ENCODE measurements around the gene CYBRD1. TPM values are rescaled to one million over a fixed set of nuclear protein-coding genes. Genes with fewer than 3 reads are reported as not detected.

The CYBRD1 gene
- total and polyA plus RNA-seq, 2 donors (not counting 1 experiment from before 2014, with no cell fraction given), result 0.27 TPM; not detected in 1

DNA sequence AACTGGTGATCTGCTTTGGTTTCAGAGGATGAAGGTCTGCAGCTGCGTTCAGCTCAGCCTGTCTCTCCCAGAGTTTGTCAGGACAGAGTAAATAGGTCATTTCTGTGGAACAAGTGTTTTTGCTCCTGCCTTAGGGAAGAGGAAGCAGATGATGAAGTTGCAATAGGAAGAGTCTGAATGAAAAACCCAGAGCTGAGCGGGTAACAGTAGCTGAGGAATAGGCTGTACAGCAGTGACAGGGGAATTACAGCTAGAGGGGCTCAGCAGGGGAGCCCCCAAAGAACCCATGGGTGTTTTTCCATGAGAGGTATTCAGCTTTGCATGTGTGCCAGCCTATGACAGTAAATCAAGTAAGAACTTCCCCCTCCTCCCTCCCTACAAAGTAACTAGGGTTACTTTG lies 10.3 kb upstream of the CYBRD1 start:
- Histone ChIP-seq H4K20me1 (ENCODE audit: control insufficient read depth, insufficient read depth, low read length, poor library complexity, severe bottlenecking) (no peaks in the 10 kb centered on the region), H3K79me2 (ENCODE audit: control insufficient read depth, insufficient read depth, low read length) (no peaks in the 10 kb centered on the region), H3K36me3 (replicated peaks in 1 of 2; ENCODE audit: control extremely low read depth in 1 of 2, control insufficient read depth in 1 of 2, extremely low read depth in 1 of 2, insufficient read depth in 2 of 2, low read length in 1 of 2) (no peaks in the 10 kb centered on the region), H3K4me2 (replicated peaks; ENCODE audit: low read depth, low read length, poor library complexity, severe bottlenecking) (no peak overlapping the region), H3K4me3 (ENCODE audit: control extremely low read depth in 1 of 5, extremely low read depth in 1 of 5, insufficient read depth in 1 of 5, low read depth in 2 of 5, low read length in 4 of 5) (no peak overlapping the region), H3K27me3 (replicated peaks in 1 of 4; ENCODE audit: control extremely low read depth in 1 of 4, control insufficient read depth in 3 of 4, insufficient read depth in 4 of 4, low read length in 3 of 4) (no peaks in the 10 kb centered on the region), H3K9me3 (ENCODE audit: control extremely low read depth in 1 of 3, control insufficient read depth in 2 of 3, insufficient read depth in 1 of 3, low read length in 2 of 3) (peaks cover 0 to 2% (median 0%) of the 10 kb centered on the region in 3 donors), H3K9ac (ENCODE audit: low read length) (no peak overlapping the region), H2AFZ (ENCODE audit: insufficient read depth, low read depth, low read length, poor library complexity, severe bottlenecking) (no peak overlapping the region), H3K4me1 (ENCODE audit: control insufficient read depth in 2 of 2, insufficient read depth in 2 of 2, low read length in 2 of 2) (peaks cover 0 to 5% of the 10 kb centered on the region in 2 donors), H3K27ac (ENCODE audit: low read length in 2 of 2) (no peak overlapping the region)
- Mint-ChIP-seq H3K9me3 (ENCODE audit: insufficient read depth) (no peaks in the 10 kb centered on the region), H3K4me3 (no peak overlapping the region), H3K27ac (no peak overlapping the region), H3K27me3 (peaks cover 4% of the 10 kb centered on the region), H3K4me1 (peaks cover 10% of the 10 kb centered on the region)
- ChIA-PET CTCF (no interaction called here), POLR2A (no interaction called here)
- 43% methylated on average over 2 of the region's 2 CpGs for WGBS (ENCODE audit: insufficient coverage)
- intact Hi-C loops (cut with micrococcal nuclease), result no loop called here
- DNase-seq (no peak), ATAC-seq (ENCODE audit: low read depth) (no peak)
- TF ChIP-seq, protein P1, sequence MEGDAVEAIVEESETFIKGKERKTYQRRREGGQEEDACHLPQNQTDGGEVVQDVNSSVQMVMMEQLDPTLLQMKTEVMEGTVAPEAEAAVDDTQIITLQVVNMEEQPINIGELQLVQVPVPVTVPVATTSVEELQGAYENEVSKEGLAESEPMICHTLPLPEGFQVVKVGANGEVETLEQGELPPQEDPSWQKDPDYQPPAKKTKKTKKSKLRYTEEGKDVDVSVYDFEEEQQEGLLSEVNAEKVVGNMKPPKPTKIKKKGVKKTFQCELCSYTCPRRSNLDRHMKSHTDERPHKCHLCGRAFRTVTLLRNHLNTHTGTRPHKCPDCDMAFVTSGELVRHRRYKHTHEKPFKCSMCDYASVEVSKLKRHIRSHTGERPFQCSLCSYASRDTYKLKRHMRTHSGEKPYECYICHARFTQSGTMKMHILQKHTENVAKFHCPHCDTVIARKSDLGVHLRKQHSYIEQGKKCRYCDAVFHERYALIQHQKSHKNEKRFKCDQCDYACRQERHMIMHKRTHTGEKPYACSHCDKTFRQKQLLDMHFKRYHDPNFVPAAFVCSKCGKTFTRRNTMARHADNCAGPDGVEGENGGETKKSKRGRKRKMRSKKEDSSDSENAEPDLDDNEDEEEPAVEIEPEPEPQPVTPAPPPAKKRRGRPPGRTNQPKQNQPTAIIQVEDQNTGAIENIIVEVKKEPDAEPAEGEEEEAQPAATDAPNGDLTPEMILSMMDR (IDR thresholded peaks at IDR 0.05), result no peak
- no peak for TF ChIP-seq EZH2 (IDR thresholded peaks at IDR 0.05; ENCODE audit: borderline replicate concordance, insufficient read depth, low read depth, low read length, poor library complexity, severe bottlenecking)

- Mint-ChIP-seq H3K9me3 (ENCODE audit: insufficient read depth) (no peaks in the 10 kb centered on the region), H3K27me3 (peaks cover 4% of the 10 kb centered on the region), H3K4me1 (peaks cover 10% of the 10 kb centered on the region), H3K27ac (no peak overlapping the region), H3K4me3 (no peak overlapping the region)
- no peak for TF ChIP-seq EZH2 (IDR thresholded peaks at IDR 0.05; ENCODE audit: borderline replicate concordance, insufficient read depth, low read depth, low read length, poor library complexity, severe bottlenecking)
- TF ChIP-seq, protein P1 (IDR thresholded peaks at IDR 0.05), result no peak
- no peaks in the 10 kb centered on the region for H3K79me2 ChIP-seq (ENCODE audit: control insufficient read depth, insufficient read depth, low read length)
- H3K9me3 ChIP-seq (ENCODE audit: control extremely low read depth in 1 of 3, control insufficient read depth in 2 of 3, insufficient read depth in 1 of 3, low read length in 2 of 3), result peaks cover 0 to 2% (median 0%) of the 10 kb centered on the region in 3 donors
- H3K9ac ChIP-seq (ENCODE audit: low read length), result no peak overlapping the region
- no peak overlapping the region for H3K27ac ChIP-seq (ENCODE audit: low read length in 2 of 2)
- ATAC-seq (ENCODE audit: low read depth) (no peak), DNase-seq (no peak)
- H3K4me3 ChIP-seq (ENCODE audit: control extremely low read depth in 1 of 5, extremely low read depth in 1 of 5, insufficient read depth in 1 of 5, low read depth in 2 of 5, low read length in 4 of 5), result no peak overlapping the region
- intact Hi-C loops (cut with micrococcal nuclease), result no loop called here
- no peaks in the 10 kb centered on the region for H3K36me3 ChIP-seq (replicated peaks in 1 of 2; ENCODE audit: control extremely low read depth in 1 of 2, control insufficient read depth in 1 of 2, extremely low read depth in 1 of 2, insufficient read depth in 2 of 2, low read length in 1 of 2)
- no peak overlapping the region for H3K4me2 ChIP-seq (replicated peaks; ENCODE audit: low read depth, low read length, poor library complexity, severe bottlenecking)
- H3K4me1 ChIP-seq (ENCODE audit: control insufficient read depth in 2 of 2, insufficient read depth in 2 of 2, low read length in 2 of 2), result peaks cover 0 to 5% of the 10 kb centered on the region in 2 donors
- no peak overlapping the region for H2AFZ ChIP-seq (ENCODE audit: insufficient read depth, low read depth, low read length, poor library complexity, severe bottlenecking)
- no peaks in the 10 kb centered on the region for H4K20me1 ChIP-seq (ENCODE audit: control insufficient read depth, insufficient read depth, low read length, poor library complexity, severe bottlenecking)
- H3K27me3 ChIP-seq (replicated peaks in 1 of 4; ENCODE audit: control extremely low read depth in 1 of 4, control insufficient read depth in 3 of 4, insufficient read depth in 4 of 4, low read length in 3 of 4), result no peaks in the 10 kb centered on the region
- no CpG with 5 or more reads among the region's 1 CpG for WGBS (ENCODE audit: insufficient coverage)
- ChIA-PET CTCF (no interaction called here), POLR2A (no interaction called here)
These were observed 9.5 kb upstream of the CYBRD1 start for GRCh38 chr2:171512683-171513195.
